Measurements from ENCODE around the gene RFX4. TPM values are rescaled to one million over a fixed set of nuclear protein-coding genes. Genes with fewer than 3 reads are reported as not detected.

The RFX4 gene
- total RNA-seq, 1 donor from 2014 or later = not detected

DNA sequence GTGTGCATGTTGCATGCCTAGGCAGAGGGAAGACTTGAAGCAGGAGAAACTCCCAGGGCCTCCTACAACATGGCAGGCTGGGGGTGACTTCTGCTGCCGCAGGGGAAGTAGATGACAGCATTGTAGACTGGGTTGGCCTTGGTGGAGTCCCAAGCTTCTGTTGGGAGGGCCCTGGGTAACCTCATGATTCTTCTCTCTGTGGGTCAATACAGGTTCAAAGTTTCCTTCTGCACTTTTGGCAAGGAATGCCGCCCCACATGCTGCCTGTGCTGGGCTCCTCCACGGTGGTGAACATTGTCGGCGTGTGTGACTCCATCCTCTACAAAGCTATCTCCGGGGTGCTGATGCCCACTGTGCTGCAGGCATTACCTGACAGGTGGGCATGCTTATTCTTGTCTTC lies 113.3 kb downstream of the RFX4 start:
- Mint-ChIP-seq H3K9me3 (ENCODE audit: unreplicated experiment) (no peaks in the 10 kb centered on the region), H3K27ac (ENCODE audit: unreplicated experiment) (no peak overlapping the region), H3K4me3 (ENCODE audit: unreplicated experiment) (no peak overlapping the region), H3K27me3 (ENCODE audit: unreplicated experiment) (peaks cover 2% of the 10 kb centered on the region), H3K4me1 (ENCODE audit: low read depth, unreplicated experiment) (peaks cover 6% of the 10 kb centered on the region), H3K36me3 (ENCODE audit: unreplicated experiment) (peaks cover 11% of the 10 kb centered on the region)
- DNase-seq = no peak
- TF ChIP-seq, protein P1, sequence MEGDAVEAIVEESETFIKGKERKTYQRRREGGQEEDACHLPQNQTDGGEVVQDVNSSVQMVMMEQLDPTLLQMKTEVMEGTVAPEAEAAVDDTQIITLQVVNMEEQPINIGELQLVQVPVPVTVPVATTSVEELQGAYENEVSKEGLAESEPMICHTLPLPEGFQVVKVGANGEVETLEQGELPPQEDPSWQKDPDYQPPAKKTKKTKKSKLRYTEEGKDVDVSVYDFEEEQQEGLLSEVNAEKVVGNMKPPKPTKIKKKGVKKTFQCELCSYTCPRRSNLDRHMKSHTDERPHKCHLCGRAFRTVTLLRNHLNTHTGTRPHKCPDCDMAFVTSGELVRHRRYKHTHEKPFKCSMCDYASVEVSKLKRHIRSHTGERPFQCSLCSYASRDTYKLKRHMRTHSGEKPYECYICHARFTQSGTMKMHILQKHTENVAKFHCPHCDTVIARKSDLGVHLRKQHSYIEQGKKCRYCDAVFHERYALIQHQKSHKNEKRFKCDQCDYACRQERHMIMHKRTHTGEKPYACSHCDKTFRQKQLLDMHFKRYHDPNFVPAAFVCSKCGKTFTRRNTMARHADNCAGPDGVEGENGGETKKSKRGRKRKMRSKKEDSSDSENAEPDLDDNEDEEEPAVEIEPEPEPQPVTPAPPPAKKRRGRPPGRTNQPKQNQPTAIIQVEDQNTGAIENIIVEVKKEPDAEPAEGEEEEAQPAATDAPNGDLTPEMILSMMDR (IDR thresholded peaks at IDR 0.05; ENCODE audit: partially characterized antibody, unreplicated experiment) = no peak

DNA sequence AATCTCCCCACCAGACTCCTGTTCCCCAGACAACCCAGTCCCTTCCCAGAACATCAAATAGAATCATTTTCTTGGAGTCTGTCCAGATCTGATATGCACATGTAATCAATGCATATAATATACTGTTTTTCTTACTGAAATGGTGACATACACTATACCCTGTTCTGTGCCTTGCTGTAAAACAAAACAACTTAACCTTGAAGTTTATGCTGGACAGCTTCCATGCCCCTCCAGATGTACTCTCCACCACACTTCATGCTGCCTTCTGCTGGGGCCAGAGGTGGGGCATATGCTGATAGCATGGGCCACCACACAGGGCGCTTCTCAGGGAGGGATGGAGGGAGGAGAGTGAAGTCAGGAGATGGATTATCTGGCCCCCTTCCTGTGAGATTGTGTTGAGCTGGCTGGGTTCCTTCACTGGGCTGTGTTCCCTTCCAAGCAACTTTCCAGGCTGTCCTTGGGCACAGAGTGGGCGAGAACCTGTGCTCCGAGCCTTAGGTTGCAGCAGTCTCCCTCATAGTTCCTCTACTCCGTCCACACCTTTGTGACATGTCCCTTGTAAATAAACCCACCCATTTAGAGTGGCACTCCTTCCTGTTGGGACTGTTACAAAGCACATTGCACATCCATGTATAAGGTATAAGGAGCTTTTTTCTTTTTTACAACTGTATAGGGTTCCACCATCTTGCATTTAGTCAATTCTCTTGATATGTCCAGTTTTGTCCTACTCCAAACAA lies 114.0 kb downstream of the RFX4 start:
- Mint-ChIP-seq H3K27ac (ENCODE audit: unreplicated experiment) (no peak overlapping the region), H3K27me3 (ENCODE audit: unreplicated experiment) (no peaks in the 10 kb centered on the region), H3K4me1 (ENCODE audit: low read depth, unreplicated experiment) (peaks cover 6% of the 10 kb centered on the region), H3K36me3 (ENCODE audit: unreplicated experiment) (peaks cover 17% of the 10 kb centered on the region), H3K4me3 (ENCODE audit: unreplicated experiment) (no peak overlapping the region), H3K9me3 (ENCODE audit: unreplicated experiment) (no peaks in the 10 kb centered on the region)
- TF ChIP-seq, protein P1 (IDR thresholded peaks at IDR 0.05; ENCODE audit: partially characterized antibody, unreplicated experiment) = no peak
- no peak for DNase-seq

DNA sequence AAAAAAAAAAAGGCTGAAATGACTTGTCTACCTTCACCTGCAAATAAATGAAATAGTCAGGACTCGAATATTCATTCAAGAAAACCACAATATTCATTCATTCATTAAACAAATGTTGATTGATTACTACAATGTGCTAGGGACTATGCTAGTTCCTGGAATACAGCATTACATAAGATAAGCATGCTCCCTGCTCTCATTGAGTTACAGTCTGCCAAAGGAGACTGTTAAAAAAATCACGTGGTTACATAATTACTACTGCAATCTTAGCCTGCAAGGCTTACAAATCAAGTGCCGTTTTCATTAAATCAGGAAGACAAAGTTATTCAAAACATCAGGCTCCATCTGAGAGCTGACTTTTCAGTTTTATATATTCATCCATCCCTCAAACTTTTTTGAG lies 121.3 kb downstream of the RFX4 start:
- no peak overlapping the region for H3K27ac Mint-ChIP-seq (ENCODE audit: unreplicated experiment)
- no peak for DNase-seq
- no peak overlapping the region for H3K4me3 Mint-ChIP-seq (ENCODE audit: unreplicated experiment)
- H3K27me3 Mint-ChIP-seq (ENCODE audit: unreplicated experiment) = no peaks in the 10 kb centered on the region
- H3K36me3 Mint-ChIP-seq (ENCODE audit: unreplicated experiment) = peaks cover 13% of the 10 kb centered on the region
- TF ChIP-seq, protein P1 (IDR thresholded peaks at IDR 0.05; ENCODE audit: partially characterized antibody, unreplicated experiment) = no peak
- peaks cover 2% of the 10 kb centered on the region for H3K9me3 Mint-ChIP-seq (ENCODE audit: unreplicated experiment)
- H3K4me1 Mint-ChIP-seq (ENCODE audit: low read depth, unreplicated experiment) = no peaks in the 10 kb centered on the region

DNA sequence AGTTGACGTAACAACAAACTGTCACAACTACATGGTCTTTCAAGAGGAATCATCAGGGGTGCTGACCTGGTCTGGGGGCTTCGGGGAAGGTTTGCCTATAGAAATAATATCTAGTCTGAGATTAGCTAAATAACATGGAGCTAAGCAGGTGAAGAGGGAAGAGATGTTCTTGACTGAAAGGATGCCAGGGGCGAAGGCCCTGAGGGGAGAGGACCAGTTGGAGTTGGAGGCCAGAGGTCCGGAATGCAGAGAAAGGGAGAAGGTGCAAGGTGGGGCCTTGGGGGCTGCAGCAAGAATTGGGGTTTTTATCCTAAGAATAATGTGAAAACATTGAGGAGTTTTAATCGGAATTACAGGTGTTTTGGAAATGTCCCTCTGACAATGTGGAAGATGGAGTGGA lies 123.2 kb downstream of the RFX4 start:
- H3K4me3 Mint-ChIP-seq (ENCODE audit: unreplicated experiment) = no peak overlapping the region
- H3K27ac Mint-ChIP-seq (ENCODE audit: unreplicated experiment) = no peak overlapping the region
- H3K27me3 Mint-ChIP-seq (ENCODE audit: unreplicated experiment) = no peaks in the 10 kb centered on the region
- no peak for DNase-seq
- TF ChIP-seq, protein P1 (IDR thresholded peaks at IDR 0.05; ENCODE audit: partially characterized antibody, unreplicated experiment) = no peak
- H3K36me3 Mint-ChIP-seq (ENCODE audit: unreplicated experiment) = peaks cover 7% of the 10 kb centered on the region
- H3K9me3 Mint-ChIP-seq (ENCODE audit: unreplicated experiment) = peaks cover 2% of the 10 kb centered on the region
- no peaks in the 10 kb centered on the region for H3K4me1 Mint-ChIP-seq (ENCODE audit: low read depth, unreplicated experiment)

DNA sequence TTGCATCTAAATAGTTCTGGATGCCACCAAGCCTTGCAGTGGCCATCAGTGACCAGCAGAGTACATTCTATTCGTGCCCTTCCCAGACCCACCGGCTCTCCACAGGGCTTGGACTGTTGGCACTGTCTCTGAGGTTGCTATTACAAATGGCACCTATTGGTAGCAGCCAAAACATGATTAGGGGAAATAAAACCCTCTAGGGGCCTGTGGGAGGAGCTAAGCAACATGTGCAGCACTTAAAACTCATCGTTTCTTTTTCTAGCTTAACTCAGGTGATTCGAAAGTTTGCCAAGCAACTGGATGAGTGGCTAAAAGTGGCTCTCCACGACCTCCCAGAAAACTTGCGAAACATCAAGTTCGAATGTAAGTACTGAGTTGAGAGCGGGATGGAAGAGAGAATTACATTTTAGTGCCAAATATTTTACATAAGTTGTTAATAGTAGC lies 126.3 kb downstream of the RFX4 start:
- Mint-ChIP-seq H3K4me1 (ENCODE audit: low read depth, unreplicated experiment) (no peaks in the 10 kb centered on the region), H3K9me3 (ENCODE audit: unreplicated experiment) (no peaks in the 10 kb centered on the region), H3K36me3 (ENCODE audit: unreplicated experiment) (no peaks in the 10 kb centered on the region), H3K4me3 (ENCODE audit: unreplicated experiment) (no peak overlapping the region), H3K27ac (ENCODE audit: unreplicated experiment) (no peak overlapping the region), H3K27me3 (ENCODE audit: unreplicated experiment) (no peaks in the 10 kb centered on the region)
- no peak for DNase-seq
- TF ChIP-seq, protein P1 (IDR thresholded peaks at IDR 0.05; ENCODE audit: partially characterized antibody, unreplicated experiment) = no peak
